ENCODE data around the gene GDI1.
A peak's percentile ranks its signal among the peaks of the same experiment; 100 is the strongest.

GDI1 gene

GRCh38 chrX:154408659-154409221 lies 28.2 kb upstream of the GDI1 start:
- DNase-seq (ENCODE audit: low read depth in 3 of 3), result no peak

DNA sequence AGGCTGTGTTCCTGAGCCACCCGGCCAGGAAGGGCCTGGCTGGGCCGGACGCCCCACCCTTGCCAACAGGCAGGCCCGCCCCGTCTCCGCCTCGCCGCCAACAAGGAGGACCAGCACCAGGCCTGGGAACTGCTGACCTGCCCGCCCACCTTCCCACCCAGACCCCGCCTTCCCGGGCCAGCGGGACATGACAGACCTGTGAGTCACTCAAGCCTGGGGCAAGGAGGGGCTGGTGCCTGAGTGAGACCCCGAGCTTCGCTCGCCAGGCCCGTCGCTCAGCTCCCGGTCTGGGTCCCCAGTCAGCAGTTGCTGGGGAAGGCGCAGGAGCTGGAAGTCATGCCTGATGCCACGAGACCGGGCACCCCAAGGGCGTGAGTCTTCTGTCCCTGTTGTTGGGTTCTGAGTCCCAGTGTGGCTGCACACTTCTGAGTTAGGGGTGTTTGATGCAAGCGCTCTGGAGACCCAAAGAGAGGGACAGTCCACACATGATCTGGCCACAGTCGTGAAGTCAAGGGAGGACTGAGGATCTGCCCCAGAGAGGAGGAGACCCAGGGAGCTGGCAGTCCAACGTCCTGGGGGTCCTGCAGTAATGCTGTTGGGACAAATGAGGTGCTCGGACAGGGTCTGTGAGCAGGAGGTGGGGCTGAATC lies 27.6 kb upstream of the GDI1 start, which contains the start of gene DNASE1L1:
DNASE1L1 (minus strand) TSS at position 33 of the 650 bp plus-strand sequence. CDS start 3,686 bp downstream, outside the sequence.
- DNase-seq (ENCODE audit: low read depth in 3 of 3), result no peak

- DNase-seq (ENCODE audit: low read depth in 3 of 3), result no peak
These were observed 25.0 kb upstream of the GDI1 start for GRCh38 chrX:154411981-154412340.

- DNase-seq (ENCODE audit: low read depth in 3 of 3), result no peak
These were observed 24.5 kb upstream of the GDI1 start for GRCh38 chrX:154412468-154412867.

DNA sequence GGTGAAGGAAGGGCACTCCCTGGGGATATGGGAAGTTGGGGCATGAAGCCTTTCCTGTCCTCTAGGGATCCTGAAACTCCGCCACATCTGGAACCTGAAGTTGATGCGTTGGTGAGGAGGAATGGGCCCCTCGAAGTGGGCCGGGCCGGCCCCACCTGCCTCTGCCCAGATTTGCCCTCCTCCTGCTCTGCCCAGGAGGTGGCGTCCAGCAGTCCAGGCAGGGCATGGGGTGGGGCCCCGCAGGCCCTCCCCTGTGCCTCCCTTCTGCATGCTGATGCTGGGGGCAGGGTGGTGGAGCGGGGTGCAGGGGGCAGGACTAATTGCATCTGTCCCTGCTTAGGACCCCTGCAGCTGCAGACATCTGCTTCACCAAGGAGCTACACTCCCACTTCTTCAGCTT lies 23.8 kb upstream of the GDI1 start:
- DNase-seq (ENCODE audit: low read depth in 3 of 3), result no peak

DNA sequence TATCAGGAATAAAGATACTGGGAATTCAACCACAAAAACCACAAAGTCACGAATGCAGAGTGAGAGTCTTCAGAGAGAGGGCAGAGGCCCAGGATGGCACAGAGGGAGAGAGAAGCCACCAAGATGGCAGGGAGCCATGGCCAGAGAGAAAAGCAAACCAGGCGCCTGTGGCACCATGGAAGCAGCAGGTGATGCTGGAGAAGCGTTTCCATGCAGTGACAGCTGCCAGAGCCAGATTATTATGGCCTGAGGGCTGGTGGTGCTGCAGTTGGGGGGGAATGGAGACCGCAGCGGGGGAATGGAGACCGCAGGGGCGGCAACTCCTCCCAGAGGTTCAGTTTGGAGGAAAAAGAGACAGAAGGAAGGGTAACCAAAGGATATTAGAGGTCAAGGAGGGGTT lies 19.8 kb upstream of the GDI1 start:
- no peak for DNase-seq (ENCODE audit: low read depth in 3 of 3)

DNA sequence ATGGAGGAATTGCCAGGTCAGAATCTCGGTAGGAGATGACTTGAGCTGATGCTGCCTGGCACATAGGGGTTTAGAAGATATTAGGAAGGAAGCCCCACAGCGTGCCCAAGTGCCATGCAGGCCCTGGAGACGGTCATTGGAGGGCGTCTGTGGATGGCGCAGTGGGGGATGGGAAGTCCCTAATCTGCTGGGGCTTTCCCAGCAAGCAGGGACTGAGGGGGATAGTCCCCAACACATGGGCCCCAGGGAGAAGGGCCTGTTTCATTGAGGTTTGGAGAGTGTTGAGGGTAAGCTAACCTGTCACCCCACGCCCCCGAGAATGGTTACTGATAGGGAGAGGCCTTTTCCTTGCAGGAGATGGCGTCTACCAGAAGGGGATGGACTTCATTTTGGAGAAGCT lies 17.8 kb upstream of the GDI1 start:
- DNase-seq (ENCODE audit: low read depth in 3 of 3), result no peak

- DNase-seq (ENCODE audit: low read depth in 3 of 3), result no peak
These were observed 17.1 kb upstream of the GDI1 start for GRCh38 chrX:154419688-154420401.

GRCh38 chrX:154420402-154420756 lies 16.6 kb upstream of the GDI1 start:
- no peak for DNase-seq (ENCODE audit: low read depth in 3 of 3)

GRCh38 chrX:154426916-154427770 lies 9.8 kb upstream of the GDI1 start:
- DNase-seq (ENCODE audit: low read depth in 3 of 3), result no peak

- DNase-seq (ENCODE audit: low read depth in 3 of 3), result peak; percentile 67 to 83 (median 70)
These were observed 8.5 kb upstream of the GDI1 start, which contains the start of gene ATP6AP1 for GRCh38 chrX:154428176-154429171. Gene ATP6AP1 (plus strand): TSS chrX:154428677. CDS start chrX:154428693, 16 bp downstream.

DNA sequence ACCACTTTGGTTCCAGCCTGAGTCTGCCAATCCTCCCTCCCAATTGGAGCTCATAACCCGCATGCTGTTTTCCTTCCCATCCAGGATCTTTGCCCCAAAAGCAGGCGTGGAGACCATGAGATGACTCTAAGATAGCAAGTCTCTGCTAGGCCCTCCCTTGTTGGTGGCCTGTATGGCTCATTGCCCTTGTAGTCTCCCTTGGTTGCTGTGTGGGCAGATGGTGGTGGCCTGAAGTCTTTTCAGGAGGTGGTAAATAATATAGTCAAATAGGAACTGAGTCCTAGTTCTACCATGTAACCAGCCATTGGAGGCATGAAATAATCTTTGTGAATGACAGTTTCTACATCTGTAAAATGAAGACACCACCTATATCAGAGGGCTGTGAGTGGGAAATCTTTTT lies 7.2 kb upstream of the GDI1 start:
- DNase-seq (ENCODE audit: low read depth in 3 of 3), result no peak

DNA sequence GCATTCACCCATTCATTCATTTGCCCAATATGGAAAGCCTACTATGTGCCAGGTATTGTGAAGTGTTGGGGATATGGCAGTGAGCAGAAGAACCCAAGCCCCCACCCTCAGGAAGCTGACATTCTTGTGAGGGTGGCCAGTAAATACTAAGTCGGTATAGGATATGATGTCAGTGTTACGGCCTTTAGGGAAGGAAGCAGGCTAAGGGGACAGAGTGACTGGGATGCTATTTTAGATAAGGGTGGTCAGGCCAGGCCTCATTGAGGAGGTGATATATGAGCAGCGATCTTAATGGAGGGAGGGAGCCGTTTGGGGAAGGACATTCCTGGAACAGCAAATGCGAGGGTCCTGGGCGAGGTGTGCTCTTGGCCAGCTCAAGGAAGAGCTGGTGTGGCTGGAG lies 6.5 kb upstream of the GDI1 start:
- DNase-seq (ENCODE audit: low read depth in 3 of 3), result no peak

GRCh38 chrX:154430916-154431315 lies 6.0 kb upstream of the GDI1 start:
- DNase-seq (ENCODE audit: low read depth in 3 of 3), result no peak

- DNase-seq (ENCODE audit: low read depth in 3 of 3), result no peak
These were observed 5.6 kb upstream of the GDI1 start for GRCh38 chrX:154431341-154431740.

GRCh38 chrX:154432210-154432609 lies 4.7 kb upstream of the GDI1 start:
- DNase-seq (ENCODE audit: low read depth in 3 of 3), result no peak

GRCh38 chrX:154433605-154434004 lies 3.3 kb upstream of the GDI1 start:
- no peak for DNase-seq (ENCODE audit: low read depth in 3 of 3)

- no peak for DNase-seq (ENCODE audit: low read depth in 3 of 3)
These were observed 2.4 kb upstream of the GDI1 start for GRCh38 chrX:154434394-154435168.

DNA sequence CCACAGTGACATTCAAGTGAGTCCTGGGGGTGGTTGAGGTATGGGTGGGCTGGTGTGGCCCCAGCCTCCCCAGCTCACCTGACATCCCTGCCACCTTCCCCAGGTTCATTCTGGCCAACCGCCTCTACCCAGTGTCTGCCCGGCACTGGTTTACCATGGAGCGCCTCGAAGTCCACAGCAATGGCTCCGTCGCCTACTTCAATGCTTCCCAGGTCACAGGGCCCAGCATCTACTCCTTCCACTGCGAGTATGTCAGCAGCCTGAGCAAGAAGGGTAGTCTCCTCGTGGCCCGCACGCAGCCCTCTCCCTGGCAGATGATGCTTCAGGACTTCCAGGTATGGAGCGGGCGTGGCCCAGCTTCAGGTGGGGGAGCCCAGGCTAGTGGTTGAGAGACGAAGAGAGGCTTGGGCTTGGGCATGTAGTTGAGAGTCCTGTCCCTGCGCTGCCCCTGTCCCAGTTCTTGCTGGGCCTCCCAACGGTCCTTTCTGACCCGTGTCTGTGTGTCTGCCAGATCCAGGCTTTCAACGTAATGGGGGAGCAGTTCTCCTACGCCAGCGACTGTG lies 1.7 kb upstream of the GDI1 start:
- DNase-seq (ENCODE audit: low read depth in 3 of 3), result no peak

Data from stimulated activated CD4-positive, alpha-beta T cell treated with anti-CD3 and anti-CD28 coated beads, TNF-alpha, amount 100 ng/mL, for 48 hours (primary cell).